ENCODE data around the gene PYCARD. TPM values are rescaled to one million over a fixed set of nuclear protein-coding genes. Genes with fewer than 3 reads are reported as not detected.
"Not testable (repeated sequence)": the region's sequence is repeated elsewhere in the genome, so short reads cannot be mapped to it uniquely, and the experiment has no call there.

PYCARD gene
- total and polyA plus RNA-seq, 9 donors: 5.9 to 10.9 (median 8.4) TPM

GRCh38 chr16:31200821-31201568 is 1.6 kb downstream of the PYCARD start:
- WGBS (ENCODE audit: insufficient coverage): 67% methylated on average over 5 of the region's 8 CpGs
- no peak for DNase-seq
- Histone ChIP-seq H3K27me3 (ENCODE audit: control insufficient read depth, insufficient read depth, low read length) (no peaks in the 10 kb centered on the region), H3K4me3 (ENCODE audit: low read length) (no peak overlapping the region), H3K27ac (ENCODE audit: low read length) (no peak overlapping the region), H3K4me1 (ENCODE audit: control insufficient read depth, insufficient read depth, low read length) (peaks cover 17% of the 10 kb centered on the region), H3K36me3 (ENCODE audit: control insufficient read depth, insufficient read depth, low read length) (peaks cover 25% of the 10 kb centered on the region), H3K9me3 (replicated peaks; ENCODE audit: control insufficient read depth, low read depth, low read length) (no peaks in the 10 kb centered on the region)

- WGBS (ENCODE audit: insufficient coverage): 89% methylated on average over 8 of the region's 8 CpGs
- H3K27ac ChIP-seq (ENCODE audit: low read length); H3K9me3 ChIP-seq (replicated peaks; ENCODE audit: control insufficient read depth, low read depth, low read length); H3K4me3 ChIP-seq (ENCODE audit: low read length); DNase-seq; H3K27me3 ChIP-seq (ENCODE audit: control insufficient read depth, insufficient read depth, low read length): not testable (repeated sequence)
- Histone ChIP-seq H3K36me3 (ENCODE audit: control insufficient read depth, insufficient read depth, low read length) (peaks cover 32% of the 10 kb centered on the region), H3K4me1 (ENCODE audit: control insufficient read depth, insufficient read depth, low read length) (peaks cover 17% of the 10 kb centered on the region)
Observed at GRCh38 chr16:31200111-31200510, 2.4 kb downstream of the PYCARD start.

- H3K27me3 ChIP-seq (ENCODE audit: control insufficient read depth, insufficient read depth, low read length): no peaks in the 10 kb centered on the region
- H3K4me1 ChIP-seq (ENCODE audit: control insufficient read depth, insufficient read depth, low read length): peaks cover 17% of the 10 kb centered on the region
- H3K27ac ChIP-seq (ENCODE audit: low read length): no peak overlapping the region
- DNase-seq: no peak
- 75% methylated on average over 4 of the region's 5 CpGs for WGBS (ENCODE audit: insufficient coverage)
- no peak overlapping the region for H3K4me3 ChIP-seq (ENCODE audit: low read length)
- no peaks in the 10 kb centered on the region for H3K9me3 ChIP-seq (replicated peaks; ENCODE audit: control insufficient read depth, low read depth, low read length)
- peaks cover 36% of the 10 kb centered on the region for H3K36me3 ChIP-seq (ENCODE audit: control insufficient read depth, insufficient read depth, low read length)
Observed at GRCh38 chr16:31199430-31200041, 3.0 kb downstream of the PYCARD start.

GRCh38 chr16:31198207-31198882 is 4.2 kb downstream of the PYCARD start:
- H3K36me3 ChIP-seq (ENCODE audit: control insufficient read depth, insufficient read depth, low read length): peaks cover 47% of the 10 kb centered on the region
- no peak overlapping the region for H3K4me3 ChIP-seq (ENCODE audit: low read length)
- H3K27me3 ChIP-seq (ENCODE audit: control insufficient read depth, insufficient read depth, low read length): no peaks in the 10 kb centered on the region
- no peak for DNase-seq
- H3K9me3 ChIP-seq (replicated peaks; ENCODE audit: control insufficient read depth, low read depth, low read length): no peaks in the 10 kb centered on the region
- peaks cover 17% of the 10 kb centered on the region for H3K4me1 ChIP-seq (ENCODE audit: control insufficient read depth, insufficient read depth, low read length)
- H3K27ac ChIP-seq (ENCODE audit: low read length): no peak overlapping the region
- WGBS (ENCODE audit: insufficient coverage): 49% methylated on average over 7 of the region's 7 CpGs

GRCh38 chr16:31196324-31197088 is 6.1 kb downstream of the PYCARD start:
- H3K36me3 ChIP-seq (ENCODE audit: control insufficient read depth, insufficient read depth, low read length): peaks cover 65% of the 10 kb centered on the region
- peaks cover 1% of the 10 kb centered on the region for H3K4me1 ChIP-seq (ENCODE audit: control insufficient read depth, insufficient read depth, low read length)
- no peak for DNase-seq
- no peak overlapping the region for H3K27ac ChIP-seq (ENCODE audit: low read length)
- 78% methylated on average over 12 of the region's 17 CpGs for WGBS (ENCODE audit: insufficient coverage)
- H3K9me3 ChIP-seq (replicated peaks; ENCODE audit: control insufficient read depth, low read depth, low read length): no peaks in the 10 kb centered on the region
- no peak overlapping the region for H3K4me3 ChIP-seq (ENCODE audit: low read length)
- H3K27me3 ChIP-seq (ENCODE audit: control insufficient read depth, insufficient read depth, low read length): no peaks in the 10 kb centered on the region

- H3K36me3 ChIP-seq (ENCODE audit: control insufficient read depth, insufficient read depth, low read length): peaks cover 72% of the 10 kb centered on the region
- WGBS (ENCODE audit: insufficient coverage): 93% methylated on average over 5 of the region's 11 CpGs
- H3K4me1 ChIP-seq (ENCODE audit: control insufficient read depth, insufficient read depth, low read length); H3K4me3 ChIP-seq (ENCODE audit: low read length); DNase-seq; H3K27ac ChIP-seq (ENCODE audit: low read length); H3K9me3 ChIP-seq (replicated peaks; ENCODE audit: control insufficient read depth, low read depth, low read length); H3K27me3 ChIP-seq (ENCODE audit: control insufficient read depth, insufficient read depth, low read length): not testable (repeated sequence)
Observed at GRCh38 chr16:31195861-31196260, 6.7 kb downstream of the PYCARD start.

- peaks cover 80% of the 10 kb centered on the region for H3K36me3 ChIP-seq (ENCODE audit: control insufficient read depth, insufficient read depth, low read length)
- H3K4me1 ChIP-seq (ENCODE audit: control insufficient read depth, insufficient read depth, low read length): no peaks in the 10 kb centered on the region
- no peaks in the 10 kb centered on the region for H3K27me3 ChIP-seq (ENCODE audit: control insufficient read depth, insufficient read depth, low read length)
- no peak overlapping the region for H3K4me3 ChIP-seq (ENCODE audit: low read length)
- H3K27ac ChIP-seq (ENCODE audit: low read length): no peak overlapping the region
- no peak for DNase-seq
- 78% methylated on average over 3 of the region's 7 CpGs for WGBS (ENCODE audit: insufficient coverage)
- H3K9me3 ChIP-seq (replicated peaks; ENCODE audit: control insufficient read depth, low read depth, low read length): no peaks in the 10 kb centered on the region
Observed at GRCh38 chr16:31194898-31195297, 7.7 kb downstream of the PYCARD start.

GRCh38 chr16:31193874-31194273 is 8.7 kb downstream of the PYCARD start:
- H3K4me1 ChIP-seq (ENCODE audit: control insufficient read depth, insufficient read depth, low read length): no peaks in the 10 kb centered on the region
- no peaks in the 10 kb centered on the region for H3K27me3 ChIP-seq (ENCODE audit: control insufficient read depth, insufficient read depth, low read length)
- H3K9me3 ChIP-seq (replicated peaks; ENCODE audit: control insufficient read depth, low read depth, low read length): no peaks in the 10 kb centered on the region
- H3K27ac ChIP-seq (ENCODE audit: low read length): no peak overlapping the region
- WGBS (ENCODE audit: insufficient coverage): no CpG with 5 or more reads among the region's 2 CpGs
- H3K36me3 ChIP-seq (ENCODE audit: control insufficient read depth, insufficient read depth, low read length): peaks cover 85% of the 10 kb centered on the region
- no peak overlapping the region for H3K4me3 ChIP-seq (ENCODE audit: low read length)
- DNase-seq: no peak

GRCh38 chr16:31192856-31193642 is 9.5 kb downstream of the PYCARD start:
- Histone ChIP-seq H3K4me1 (ENCODE audit: control insufficient read depth, insufficient read depth, low read length) (no peaks in the 10 kb centered on the region), H3K27me3 (ENCODE audit: control insufficient read depth, insufficient read depth, low read length) (no peaks in the 10 kb centered on the region), H3K27ac (ENCODE audit: low read length) (no peak overlapping the region), H3K36me3 (ENCODE audit: control insufficient read depth, insufficient read depth, low read length) (peaks cover 88% of the 10 kb centered on the region), H3K4me3 (ENCODE audit: low read length) (no peak overlapping the region), H3K9me3 (replicated peaks; ENCODE audit: control insufficient read depth, low read depth, low read length) (no peaks in the 10 kb centered on the region)
- 73% methylated on average over 5 of the region's 16 CpGs for WGBS (ENCODE audit: insufficient coverage)
- no peak for DNase-seq

Data from muscle of leg (tissue), 11 donors.